Smooth muscle cell (in vitro differentiated cells): ENCODE data around the gene ILK. TPM values are rescaled to one million over a fixed set of nuclear protein-coding genes. Genes with fewer than 3 reads are reported as not detected.

Source experiments
- DNase-seq: peaks from one replicate; lab custom pipeline; 2025; ENCODE audit not compliant: unreplicated experiment; lab: John Stamatoyannopoulos, UW
- H2AFZ ChIP-seq: fragments of 200-600 bp; sonication (generic); 2 replicates; pipeline ENCODE4 v1.6.0; 2016; ENCODE audit warnings: antibody characterized with exemption, low read depth, mild to moderate bottlenecking
- H3F3A ChIP-seq: fragments of 200-600 bp; sonication (generic); 2 replicates; pipeline ENCODE4 v1.6.0; 2017; ENCODE audit warnings: antibody characterized with exemption, low read depth
- H3K27ac ChIP-seq: fragments of 200-600 bp; sonication (generic); 2 replicates; pipeline ENCODE4 v1.5.1; 2016; ENCODE audit warnings: low read depth, mild to moderate bottlenecking
- H3K27me3 ChIP-seq: fragments of 200-600 bp; sonication (generic); 2 replicates; pipeline ENCODE4 v1.6.1; 2016; ENCODE audit warnings: low read depth, mild to moderate bottlenecking
- H3K36me3 ChIP-seq: fragments of 200-600 bp; sonication (generic); 2 replicates; pipeline ENCODE4 v1.5.1; 2016; ENCODE audit warnings: low read depth
- H3K4me1 ChIP-seq: fragments of 200-600 bp; sonication (generic); 2 replicates; pipeline ENCODE4 v1.5.1; 2016; ENCODE audit warnings: low read depth
- H3K4me2 ChIP-seq: fragments of 200-600 bp; sonication (generic); 2 replicates; pipeline ENCODE4 v1.6.0; 2016; ENCODE audit warnings: mild to moderate bottlenecking
- H3K4me3 ChIP-seq: fragments of 200-600 bp; sonication (generic); 2 replicates; pipeline ENCODE4 v1.5.1; 2016; ENCODE audit warnings: mild to moderate bottlenecking
- H3K79me2 ChIP-seq: fragments of 200-600 bp; sonication (generic); 2 replicates; pipeline ENCODE4 v1.6.0; 2016; ENCODE audit warnings: low read depth, mild to moderate bottlenecking
- H3K9ac ChIP-seq: fragments of 200-600 bp; sonication (generic); 2 replicates; pipeline ENCODE4 v1.6.0; 2016; ENCODE audit warnings: low read depth
- H3K9me3 ChIP-seq: fragments of 200-600 bp; sonication (generic); replicated peaks from 2 replicates; pipeline ENCODE4 v1.5.1; 2016; ENCODE audit warnings: low read depth
- H4K20me1 ChIP-seq: fragments of 200-600 bp; sonication (generic); 2 replicates; pipeline ENCODE4 v1.6.0; 2016; ENCODE audit warnings: low read depth
- WGBS: methylation state at CpG from one replicate; pipeline ENCODE4 v1.1.7; 2016; ENCODE audit warnings: low lambda C conversion rate; 5-methylcytosine and 5-hydroxymethylcytosine counted together
- polyA plus RNA-seq: library from polyadenylated mRNA; unstranded; fragments of >200 nt; fragmentation: Nextera tagmentation; extraction: Ambion mirVana; gene quantifications from 2 replicates; pipeline ENCODE4 v1.2.1, GENCODE V29; 2016
- total RNA-seq: library from RNA; depleted of rRNA; stranded (reverse); fragments of >200 nt; gene quantifications from 2 replicates; pipeline ENCODE4 v1.2.3, GENCODE V29; 2014
- TF ChIP-seq, protein P1 (sequence below): fragments of 200-600 bp; sonication (generic); IDR thresholded peaks from 2 replicates; pipeline ENCODE4 v1.5.1; 2017; ENCODE audit warnings: borderline replicate concordance, mild to moderate bottlenecking, antibody characterized with exemption; ENCODE audit not compliant: insufficient read depth, poor library complexity, severe bottlenecking

The ILK gene
- total and polyA plus RNA-seq, 2 experiments from 2014 or later, result 138 to 236 TPM

DNA sequence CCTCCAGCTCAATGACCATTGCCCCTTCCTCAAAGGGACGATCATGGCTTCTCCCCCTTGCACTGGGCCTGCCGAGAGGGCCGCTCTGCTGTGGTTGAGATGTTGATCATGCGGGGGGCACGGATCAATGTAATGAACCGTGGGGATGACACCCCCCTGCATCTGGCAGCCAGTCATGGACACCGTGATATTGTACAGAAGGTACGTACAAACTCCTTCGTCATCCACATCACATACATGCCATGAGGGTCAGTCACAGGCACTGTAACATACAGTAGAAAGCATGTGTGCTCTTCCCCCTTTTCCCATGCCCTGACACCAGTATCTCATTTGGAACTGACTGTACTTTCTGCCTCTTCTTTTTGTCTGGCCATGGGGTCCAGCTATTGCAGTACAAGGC is 4.4 kb downstream of the ILK start:
- Histone ChIP-seq H3F3A (peaks cover 56% of the 10 kb centered on the region), H3K79me2 (peaks cover 76% of the 10 kb centered on the region), H3K4me2 (peak overlapping the region; percentile 92), H3K9ac (peak overlapping the region; percentile 51), H3K27ac (peak overlapping the region; percentile 99), H4K20me1 (peaks cover 8% of the 10 kb centered on the region), H3K4me1 (peaks cover 42% of the 10 kb centered on the region), H2AFZ (no peak overlapping the region), H3K36me3 (no peaks in the 10 kb centered on the region), H3K9me3 (no peaks in the 10 kb centered on the region), H3K27me3 (no peaks in the 10 kb centered on the region), H3K4me3 (no peak overlapping the region)
- no peak for DNase-seq
- TF ChIP-seq, protein P1, sequence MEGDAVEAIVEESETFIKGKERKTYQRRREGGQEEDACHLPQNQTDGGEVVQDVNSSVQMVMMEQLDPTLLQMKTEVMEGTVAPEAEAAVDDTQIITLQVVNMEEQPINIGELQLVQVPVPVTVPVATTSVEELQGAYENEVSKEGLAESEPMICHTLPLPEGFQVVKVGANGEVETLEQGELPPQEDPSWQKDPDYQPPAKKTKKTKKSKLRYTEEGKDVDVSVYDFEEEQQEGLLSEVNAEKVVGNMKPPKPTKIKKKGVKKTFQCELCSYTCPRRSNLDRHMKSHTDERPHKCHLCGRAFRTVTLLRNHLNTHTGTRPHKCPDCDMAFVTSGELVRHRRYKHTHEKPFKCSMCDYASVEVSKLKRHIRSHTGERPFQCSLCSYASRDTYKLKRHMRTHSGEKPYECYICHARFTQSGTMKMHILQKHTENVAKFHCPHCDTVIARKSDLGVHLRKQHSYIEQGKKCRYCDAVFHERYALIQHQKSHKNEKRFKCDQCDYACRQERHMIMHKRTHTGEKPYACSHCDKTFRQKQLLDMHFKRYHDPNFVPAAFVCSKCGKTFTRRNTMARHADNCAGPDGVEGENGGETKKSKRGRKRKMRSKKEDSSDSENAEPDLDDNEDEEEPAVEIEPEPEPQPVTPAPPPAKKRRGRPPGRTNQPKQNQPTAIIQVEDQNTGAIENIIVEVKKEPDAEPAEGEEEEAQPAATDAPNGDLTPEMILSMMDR, result no peak
- WGBS, result 89% methylated on average over 9 of the region's 9 CpGs

DNA sequence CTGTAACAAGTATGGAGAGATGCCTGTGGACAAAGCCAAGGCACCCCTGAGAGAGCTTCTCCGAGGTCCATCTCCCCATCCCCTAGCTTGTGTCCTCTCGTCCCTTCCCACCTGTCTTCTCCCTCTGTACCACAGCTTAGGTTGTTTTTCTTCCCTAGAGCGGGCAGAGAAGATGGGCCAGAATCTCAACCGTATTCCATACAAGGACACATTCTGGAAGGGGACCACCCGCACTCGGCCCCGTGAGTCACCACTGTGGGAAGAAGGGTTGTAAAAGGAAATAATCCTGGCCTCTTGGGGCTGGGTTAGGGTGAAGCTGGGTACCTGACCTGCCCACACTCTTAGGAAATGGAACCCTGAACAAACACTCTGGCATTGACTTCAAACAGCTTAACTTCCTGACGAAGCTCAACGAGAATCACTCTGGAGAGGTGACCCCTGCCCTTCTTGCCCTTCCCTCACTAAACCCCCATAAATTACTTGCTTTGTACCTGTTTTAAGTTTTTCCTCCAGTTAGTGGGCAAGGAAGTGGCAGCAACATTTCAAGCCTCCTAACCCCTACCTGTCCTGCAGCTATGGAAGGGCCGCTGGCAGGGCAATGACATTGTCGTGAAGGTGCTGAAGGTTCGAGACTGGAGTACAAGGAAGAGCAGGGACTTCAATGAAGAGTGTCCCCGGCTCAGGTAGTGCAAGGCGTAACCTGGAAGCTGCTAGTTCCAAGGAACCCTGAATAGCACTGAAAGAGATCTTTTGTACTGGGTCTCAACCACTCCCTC is 5.3 kb downstream of the ILK start:
- H3K27ac ChIP-seq, result peak overlapping the region; percentile 99
- H3K4me3 ChIP-seq, result no peak overlapping the region
- H4K20me1 ChIP-seq, result peaks cover 8% of the 10 kb centered on the region
- DNase-seq, result no peak
- peak overlapping the region; percentile 92 for H3K4me2 ChIP-seq
- H3K9me3 ChIP-seq, result no peaks in the 10 kb centered on the region
- H3K4me1 ChIP-seq, result peaks cover 45% of the 10 kb centered on the region
- WGBS, result 71% methylated on average over 14 of the region's 14 CpGs
- H3K27me3 ChIP-seq, result no peaks in the 10 kb centered on the region
- peaks cover 69% of the 10 kb centered on the region for H3K79me2 ChIP-seq
- TF ChIP-seq, protein P1, result no peak
- H3F3A ChIP-seq, result peaks cover 63% of the 10 kb centered on the region
- H3K36me3 ChIP-seq, result no peaks in the 10 kb centered on the region
- no peak overlapping the region for H3K9ac ChIP-seq
- no peak overlapping the region for H2AFZ ChIP-seq

- WGBS, result 97% methylated on average over 8 of the region's 8 CpGs
- Histone ChIP-seq H3K4me1 (peaks cover 45% of the 10 kb centered on the region), H3K27ac (peak overlapping the region; percentile 99), H3K79me2 (peaks cover 63% of the 10 kb centered on the region), H3K4me2 (no peak overlapping the region), H3K9me3 (no peaks in the 10 kb centered on the region), H4K20me1 (peaks cover 5% of the 10 kb centered on the region), H3K9ac (no peak overlapping the region), H3K4me3 (no peak overlapping the region), H3F3A (peaks cover 64% of the 10 kb centered on the region), H2AFZ (no peak overlapping the region), H3K36me3 (no peaks in the 10 kb centered on the region), H3K27me3 (no peaks in the 10 kb centered on the region)
- DNase-seq, result no peak
- TF ChIP-seq, protein P1, result no peak
Measured at GRCh38 chr11:6609502-6610015, 6.0 kb downstream of the ILK start.

DNA sequence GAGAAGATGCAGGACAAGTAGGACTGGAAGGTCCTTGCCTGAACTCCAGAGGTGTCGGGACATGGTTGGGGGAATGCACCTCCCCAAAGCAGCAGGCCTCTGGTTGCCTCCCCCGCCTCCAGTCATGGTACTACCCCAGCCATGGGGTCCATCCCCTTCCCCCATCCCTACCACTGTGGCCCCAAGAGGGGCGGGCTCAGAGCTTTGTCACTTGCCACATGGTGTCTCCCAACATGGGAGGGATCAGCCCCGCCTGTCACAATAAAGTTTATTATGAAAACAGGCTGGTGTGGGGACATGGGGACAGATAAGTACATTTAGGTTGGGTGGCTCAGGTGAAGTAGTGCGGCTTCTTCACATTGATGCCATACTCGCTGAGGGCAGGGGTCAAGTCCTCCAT is 7.0 kb downstream of the ILK start:
- peak overlapping the region; percentile 99 for H3K27ac ChIP-seq
- H3K4me3 ChIP-seq, result no peak overlapping the region
- no peak overlapping the region for H3K4me2 ChIP-seq
- DNase-seq, result no peak
- no peak overlapping the region for H3K9ac ChIP-seq
- no peaks in the 10 kb centered on the region for H3K27me3 ChIP-seq
- 95% methylated on average over 6 of the region's 6 CpGs for WGBS
- H4K20me1 ChIP-seq, result peaks cover 4% of the 10 kb centered on the region
- H3K9me3 ChIP-seq, result no peaks in the 10 kb centered on the region
- peaks cover 35% of the 10 kb centered on the region for H3K4me1 ChIP-seq
- H2AFZ ChIP-seq, result no peak overlapping the region
- H3F3A ChIP-seq, result peaks cover 56% of the 10 kb centered on the region
- H3K79me2 ChIP-seq, result peaks cover 53% of the 10 kb centered on the region
- no peaks in the 10 kb centered on the region for H3K36me3 ChIP-seq
- TF ChIP-seq, protein P1, result no peak
